Duodenal mucosa (tissue), 2 donors: ENCODE data around the gene NFIC.
A peak's percentile ranks its signal among the peaks of the same experiment; 100 is the strongest.

Source experiments
- H3K27ac ChIP-seq: one replicate; pipeline ENCODE4 v1.7.0; 2013; ENCODE audit warnings: low read depth, low read length
- H3K27me3 ChIP-seq, 2 donors: one replicate each; pipeline ENCODE4 v1.7.0; 2013; ENCODE audit warnings: low read length in 2 of 2, control low read depth in 1 of 2; ENCODE audit not compliant: insufficient read depth in 2 of 2, control insufficient read depth in 1 of 2
- H3K36me3 ChIP-seq, 2 donors: one replicate each; pipeline ENCODE4 v1.7.0; 2013; ENCODE audit warnings: low read length in 2 of 2, control low read depth in 1 of 2; ENCODE audit not compliant: insufficient read depth in 2 of 2, control insufficient read depth in 1 of 2
- H3K4me1 ChIP-seq, 2 donors: one replicate each; pipeline ENCODE4 v1.7.0; 2013; ENCODE audit warnings: low read length in 2 of 2, control low read depth in 1 of 2; ENCODE audit not compliant: insufficient read depth in 2 of 2, control insufficient read depth in 1 of 2
- H3K4me3 ChIP-seq, 2 donors: one replicate each; pipeline ENCODE4 v1.7.0; 2013; ENCODE audit warnings: low read length in 2 of 2, low read depth in 1 of 2
- H3K9ac ChIP-seq, 2 donors: one replicate each; pipeline ENCODE4 v1.7.0; 2013; ENCODE audit warnings: low read length in 2 of 2, low read depth in 1 of 2
- H3K9me3 ChIP-seq, 2 donors: one replicate each; pipeline ENCODE4 v1.7.0; 2013; ENCODE audit warnings: low read length in 2 of 2, control low read depth in 1 of 2; ENCODE audit not compliant: control insufficient read depth in 1 of 2

NFIC gene

GRCh38 chr19:3467437-3468198 is 101.2 kb downstream of the NFIC start:
- Histone ChIP-seq H3K27me3 (no peaks in the 10 kb centered on the region), H3K9ac (no peak overlapping the region), H3K4me1 (peaks cover 0 to 8% of the 10 kb centered on the region in 2 donors), H3K9me3 (peaks cover 0 to 3% of the 10 kb centered on the region in 2 donors), H3K4me3 (no peak overlapping the region), H3K36me3 (no peaks in the 10 kb centered on the region), H3K27ac (no peak overlapping the region)

- Histone ChIP-seq H3K27me3 (no peaks in the 10 kb centered on the region), H3K27ac (no peak overlapping the region), H3K9me3 (peaks cover 0 to 3% of the 10 kb centered on the region in 2 donors), H3K4me3 (no peak overlapping the region), H3K4me1 (peaks cover 0 to 11% of the 10 kb centered on the region in 2 donors), H3K36me3 (no peaks in the 10 kb centered on the region), H3K9ac (no peak overlapping the region)
Measured at GRCh38 chr19:3468211-3468610, 101.8 kb downstream of the NFIC start.

- Histone ChIP-seq H3K27ac (no peak overlapping the region), H3K9ac (no peak overlapping the region), H3K4me1 (peaks cover 13 to 25% of the 10 kb centered on the region in 2 donors)
Measured at GRCh38 chr19:3469638-3470499, 103.5 kb downstream of the NFIC start.

GRCh38 chr19:3470500-3471128 is 104.2 kb downstream of the NFIC start:
- Histone ChIP-seq H3K9ac (no peak overlapping the region), H3K4me3 (no peak overlapping the region), H3K27ac (no peak overlapping the region), H3K4me1 (peaks cover 17 to 32% of the 10 kb centered on the region in 2 donors), H3K36me3 (peaks cover 0 to 12% of the 10 kb centered on the region in 2 donors), H3K9me3 (peaks cover 0 to 3% of the 10 kb centered on the region in 2 donors), H3K27me3 (no peaks in the 10 kb centered on the region)

More at GRCh38 chr19:3469638-3470499, 103.5 kb downstream of the NFIC start:
- Histone ChIP-seq H3K4me3 (no peak overlapping the region), H3K36me3 (peaks cover 0 to 5% of the 10 kb centered on the region in 2 donors), H3K9me3 (peaks cover 0 to 3% of the 10 kb centered on the region in 2 donors), H3K27me3 (no peaks in the 10 kb centered on the region)

GRCh38 chr19:3471954-3472655 is 105.7 kb downstream of the NFIC start:
- no peak overlapping the region for H3K4me3 ChIP-seq
- H3K27ac ChIP-seq: no peak overlapping the region
- H3K9ac ChIP-seq: no peak overlapping the region
- peaks cover 0 to 3% of the 10 kb centered on the region in 2 donors for H3K9me3 ChIP-seq
- peaks cover 17 to 37% of the 10 kb centered on the region in 2 donors for H3K4me1 ChIP-seq
- H3K36me3 ChIP-seq: peaks cover 8 to 25% of the 10 kb centered on the region in 2 donors
- H3K27me3 ChIP-seq: no peaks in the 10 kb centered on the region

- Histone ChIP-seq H3K4me3 (peak overlapping the region; percentile 43 to 46), H3K4me1 (peaks cover 17 to 40% of the 10 kb centered on the region in 2 donors), H3K9me3 (no peaks in the 10 kb centered on the region), H3K9ac (peak overlapping the region in 1 of 2 donors; percentile 51), H3K36me3 (peaks cover 8 to 37% of the 10 kb centered on the region in 2 donors), H3K27ac (no peak overlapping the region), H3K27me3 (no peaks in the 10 kb centered on the region)
Measured at GRCh38 chr19:3474010-3474409, 107.6 kb downstream of the NFIC start.

DNA sequence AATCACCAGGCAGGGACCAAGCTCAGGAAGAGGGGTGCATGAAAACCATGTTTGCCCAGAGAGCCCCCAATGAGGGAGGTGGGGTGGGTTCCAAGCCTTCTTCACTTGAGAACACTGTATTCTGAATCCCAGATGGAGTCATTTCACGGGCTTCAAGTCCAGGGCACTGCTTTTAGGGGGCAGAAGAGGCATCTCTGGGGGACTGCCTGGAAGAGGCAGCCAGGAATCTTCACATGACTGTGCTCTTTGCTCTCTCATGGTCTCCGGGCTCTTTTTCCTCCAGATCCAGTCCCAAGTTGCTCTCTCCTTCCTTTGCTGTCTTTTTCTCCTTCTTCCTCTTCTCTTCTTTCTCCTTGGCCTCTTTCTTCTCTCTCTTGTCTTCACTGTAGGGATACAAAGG is 108.2 kb downstream of the NFIC start:
- Histone ChIP-seq H3K4me3 (peak overlapping the region; percentile 43 to 46), H3K4me1 (peaks cover 17 to 45% of the 10 kb centered on the region in 2 donors), H3K27me3 (no peaks in the 10 kb centered on the region), H3K9me3 (no peaks in the 10 kb centered on the region), H3K36me3 (peaks cover 8 to 37% of the 10 kb centered on the region in 2 donors), H3K9ac (peak overlapping the region in 1 of 2 donors; percentile 51), H3K27ac (no peak overlapping the region)

- Histone ChIP-seq H3K27ac (no peak overlapping the region), H3K36me3 (peaks cover 8 to 37% of the 10 kb centered on the region in 2 donors)
Measured at GRCh38 chr19:3475449-3475848, 109.1 kb downstream of the NFIC start.

GRCh38 chr19:3476830-3477229 is 110.4 kb downstream of the NFIC start:
- Histone ChIP-seq H3K36me3 (peaks cover 8 to 37% of the 10 kb centered on the region in 2 donors), H3K4me3 (no peak overlapping the region), H3K9me3 (no peaks in the 10 kb centered on the region), H3K9ac (no peak overlapping the region), H3K27ac (no peak overlapping the region), H3K27me3 (no peaks in the 10 kb centered on the region), H3K4me1 (peaks cover 24 to 53% of the 10 kb centered on the region in 2 donors)

More at GRCh38 chr19:3475449-3475848, 109.1 kb downstream of the NFIC start:
- Histone ChIP-seq H3K9me3 (no peaks in the 10 kb centered on the region), H3K9ac (no peak overlapping the region), H3K4me1 (peaks cover 17 to 45% of the 10 kb centered on the region in 2 donors), H3K27me3 (no peaks in the 10 kb centered on the region), H3K4me3 (no peak overlapping the region)
